Upper lobe of right lung (tissue), 1 donor: ENCODE measurements around the gene DNAH5. TPM values are rescaled to one million over a fixed set of nuclear protein-coding genes. Genes with fewer than 3 reads are reported as not detected.

Experiments used
- ATAC-seq: fragments of 200-7000 bp; cut with Tn5 transposase; one replicate; pipeline ENCODE4 v1.9.1; 2020; ENCODE audit warnings: mild to moderate bottlenecking, moderate library complexity
- DNase-seq: peaks from one replicate; pipeline ENCODE4 v3.0.0-alpha.2; 2020
- H3K27ac ChIP-seq: fragments of 200-600 bp; one replicate; pipeline ENCODE4 v1.8.0; 2022
- H3K27me3 ChIP-seq: fragments of 200-600 bp; one replicate; pipeline ENCODE4 v1.8.0; 2022; ENCODE audit warnings: mild to moderate bottlenecking
- H3K36me3 ChIP-seq: fragments of 200-600 bp; one replicate; pipeline ENCODE4 v1.8.0; 2022
- H3K4me1 ChIP-seq: fragments of 200-600 bp; one replicate; pipeline ENCODE4 v1.8.0; 2022
- H3K4me3 ChIP-seq: fragments of 200-600 bp; one replicate; pipeline ENCODE4 v1.8.0; 2022; ENCODE audit warnings: mild to moderate bottlenecking
- H3K9me3 ChIP-seq: fragments of 200-600 bp; one replicate; pipeline ENCODE4 v1.8.0; 2022
- intact Hi-C: fragments of 100-400 bp; cut with DNase I; formaldehyde crosslinking; loops from one replicate; pipeline ENCODE4 v1.11.0; 2022
- total RNA-seq: library from RNA; stranded (reverse); fragmentation: NEBNext Ultra II Directional; extraction: Animal tissue kit (Norgen Biotek cat#: 25700); gene quantifications from one replicate; pipeline ENCODE4 v1.2.1, GENCODE V29; 2021
- TF ChIP-seq, protein P1 (sequence below): fragments of 200-600 bp; IDR thresholded peaks from one replicate; pipeline ENCODE4 v1.8.0; 2022; ENCODE audit warnings: antibody characterized with exemption
- donor health status: DM: no; HTN: yes; CAD: no; lungs with severe emphysema.

The DNAH5 gene
- total RNA-seq, 1 donor from 2014 or later = 4.6 TPM

DNA sequence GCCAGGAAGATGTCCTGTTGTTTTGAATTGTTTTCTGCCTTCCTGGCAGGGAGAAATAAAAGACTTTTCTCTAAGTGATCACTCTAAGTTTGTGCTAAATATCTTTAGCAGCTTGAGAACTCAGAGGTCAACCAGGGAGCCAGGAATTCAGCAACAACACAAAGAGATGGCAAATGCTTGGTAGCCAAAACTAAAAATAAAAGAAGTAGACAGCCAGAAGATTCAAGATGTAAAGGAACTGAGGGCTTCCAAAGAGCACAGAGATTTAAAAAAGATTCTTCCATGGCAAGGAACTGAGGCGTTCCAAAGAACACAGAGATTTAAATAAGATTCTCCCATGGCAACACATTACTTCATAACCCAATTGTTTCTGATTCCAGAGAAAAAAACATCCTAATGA is 9.6 kb downstream of the DNAH5 start:
- no peaks in the 10 kb centered on the region for H3K36me3 ChIP-seq
- TF ChIP-seq, protein P1, sequence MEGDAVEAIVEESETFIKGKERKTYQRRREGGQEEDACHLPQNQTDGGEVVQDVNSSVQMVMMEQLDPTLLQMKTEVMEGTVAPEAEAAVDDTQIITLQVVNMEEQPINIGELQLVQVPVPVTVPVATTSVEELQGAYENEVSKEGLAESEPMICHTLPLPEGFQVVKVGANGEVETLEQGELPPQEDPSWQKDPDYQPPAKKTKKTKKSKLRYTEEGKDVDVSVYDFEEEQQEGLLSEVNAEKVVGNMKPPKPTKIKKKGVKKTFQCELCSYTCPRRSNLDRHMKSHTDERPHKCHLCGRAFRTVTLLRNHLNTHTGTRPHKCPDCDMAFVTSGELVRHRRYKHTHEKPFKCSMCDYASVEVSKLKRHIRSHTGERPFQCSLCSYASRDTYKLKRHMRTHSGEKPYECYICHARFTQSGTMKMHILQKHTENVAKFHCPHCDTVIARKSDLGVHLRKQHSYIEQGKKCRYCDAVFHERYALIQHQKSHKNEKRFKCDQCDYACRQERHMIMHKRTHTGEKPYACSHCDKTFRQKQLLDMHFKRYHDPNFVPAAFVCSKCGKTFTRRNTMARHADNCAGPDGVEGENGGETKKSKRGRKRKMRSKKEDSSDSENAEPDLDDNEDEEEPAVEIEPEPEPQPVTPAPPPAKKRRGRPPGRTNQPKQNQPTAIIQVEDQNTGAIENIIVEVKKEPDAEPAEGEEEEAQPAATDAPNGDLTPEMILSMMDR = no peak
- H3K27ac ChIP-seq = no peak overlapping the region
- no peak overlapping the region for H3K4me3 ChIP-seq
- H3K4me1 ChIP-seq = no peaks in the 10 kb centered on the region
- DNase-seq (no peak), ATAC-seq (no peak)
- H3K27me3 ChIP-seq = no peaks in the 10 kb centered on the region
- intact Hi-C loops = no loop called here
- H3K9me3 ChIP-seq = peaks cover 10% of the 10 kb centered on the region

DNA sequence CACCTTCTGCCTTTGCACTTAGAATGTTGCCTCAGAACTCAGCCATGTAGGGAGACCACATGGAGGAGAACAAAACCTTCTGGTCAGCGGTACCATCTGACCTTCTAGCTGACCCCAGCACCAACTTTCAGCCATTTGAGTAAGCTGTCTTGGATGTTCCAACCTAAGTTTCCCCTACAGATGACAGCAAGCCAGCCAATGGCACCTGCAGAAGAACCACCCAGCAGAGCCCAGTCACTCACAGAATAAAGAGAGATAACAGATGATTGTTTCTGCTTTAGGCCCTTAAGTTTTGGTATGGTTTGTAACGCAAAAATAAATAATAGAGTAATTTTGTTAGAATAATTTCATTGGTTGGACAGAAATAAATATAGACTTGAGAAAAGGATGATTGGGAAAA is 10.4 kb downstream of the DNAH5 start:
- DNase-seq = no peak
- H3K27me3 ChIP-seq = no peaks in the 10 kb centered on the region
- no peak overlapping the region for H3K27ac ChIP-seq
- TF ChIP-seq, protein P1 = no peak
- ATAC-seq = no peak
- intact Hi-C loops = no loop called here
- no peaks in the 10 kb centered on the region for H3K36me3 ChIP-seq
- H3K9me3 ChIP-seq = peaks cover 10% of the 10 kb centered on the region
- H3K4me1 ChIP-seq = no peaks in the 10 kb centered on the region
- H3K4me3 ChIP-seq = no peak overlapping the region

- no peak for DNase-seq
- H3K27ac ChIP-seq = no peak overlapping the region
- TF ChIP-seq, protein P1 = no peak
- intact Hi-C loops = no loop called here
- no peak for ATAC-seq
- H3K36me3 ChIP-seq = no peaks in the 10 kb centered on the region
- no peak overlapping the region for H3K4me3 ChIP-seq
- peaks cover 10% of the 10 kb centered on the region for H3K9me3 ChIP-seq
- no peaks in the 10 kb centered on the region for H3K4me1 ChIP-seq
- no peaks in the 10 kb centered on the region for H3K27me3 ChIP-seq
These were observed 11.9 kb downstream of the DNAH5 start for GRCh38 chr5:13932561-13932960.

- H3K9me3 ChIP-seq = peaks cover 10% of the 10 kb centered on the region
- no peak overlapping the region for H3K4me3 ChIP-seq
- no peak overlapping the region for H3K27ac ChIP-seq
- DNase-seq (no peak), ATAC-seq (no peak)
- H3K36me3 ChIP-seq = no peaks in the 10 kb centered on the region
- TF ChIP-seq, protein P1 = no peak
- intact Hi-C loops = no loop called here
- no peaks in the 10 kb centered on the region for H3K4me1 ChIP-seq
- H3K27me3 ChIP-seq = no peaks in the 10 kb centered on the region
These were observed 12.5 kb downstream of the DNAH5 start for GRCh38 chr5:13932011-13932410.

DNA sequence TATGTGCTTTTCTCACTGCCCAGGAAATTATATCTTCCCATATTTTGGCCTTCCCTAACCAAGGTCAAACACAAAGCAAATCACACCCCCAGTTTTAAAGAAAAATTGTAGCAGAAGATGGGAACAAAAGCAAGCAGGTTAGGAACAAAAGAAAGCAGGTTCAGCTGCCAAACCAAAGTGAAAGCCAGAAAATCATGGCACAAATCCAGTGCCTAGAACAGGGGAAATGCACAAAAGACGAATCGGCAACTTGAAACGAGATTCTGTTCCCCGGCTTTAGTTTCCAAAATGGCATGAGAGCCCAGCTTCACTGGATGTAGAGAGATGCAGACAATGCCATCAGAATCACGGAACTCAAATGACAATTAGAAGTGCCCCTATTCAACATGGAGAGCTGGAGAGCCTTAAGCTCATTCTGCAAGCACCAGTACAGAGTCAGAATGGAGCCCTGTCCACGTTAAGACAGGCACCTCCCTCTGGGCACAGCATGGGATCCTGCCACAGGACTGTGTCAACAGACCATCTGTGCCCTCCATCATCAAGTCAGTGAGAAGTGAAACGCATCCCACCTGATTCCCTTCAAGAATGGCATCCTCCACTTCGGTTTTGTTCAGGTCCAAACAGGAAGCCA is 13.8 kb downstream of the DNAH5 start:
- Histone ChIP-seq H3K27me3 (no peaks in the 10 kb centered on the region), H3K9me3 (peaks cover 10% of the 10 kb centered on the region), H3K4me1 (no peaks in the 10 kb centered on the region), H3K4me3 (no peak overlapping the region), H3K27ac (no peak overlapping the region), H3K36me3 (no peaks in the 10 kb centered on the region)
- no peak for DNase-seq
- intact Hi-C loops = no loop called here
- TF ChIP-seq, protein P1 = no peak
- no peak for ATAC-seq

- H3K36me3 ChIP-seq = no peaks in the 10 kb centered on the region
- H3K27me3 ChIP-seq = no peaks in the 10 kb centered on the region
- DNase-seq (no peak), ATAC-seq (no peak)
- intact Hi-C loops = no loop called here
- TF ChIP-seq, protein P1 = no peak
- no peak overlapping the region for H3K4me3 ChIP-seq
- H3K27ac ChIP-seq = no peak overlapping the region
- no peaks in the 10 kb centered on the region for H3K4me1 ChIP-seq
- H3K9me3 ChIP-seq = no peaks in the 10 kb centered on the region
These were observed 17.8 kb downstream of the DNAH5 start for GRCh38 chr5:13926731-13927130.
